Testis (tissue), 3 donors: ENCODE measurements around the gene SLC24A1. TPM values are rescaled to one million over a fixed set of nuclear protein-coding genes. Genes with fewer than 3 reads are reported as not detected.

Experiments
- DNase-seq: peaks from one replicate; pipeline ENCODE4 v3.0.0-alpha.2; 2019
- H3K27ac ChIP-seq, 2 donors: fragments of 200-600 bp; sonication (generic); one replicate each; pipeline ENCODE4 v1.5.1; 2019
- H3K27me3 ChIP-seq: fragments of 200-600 bp; sonication (generic); one replicate; pipeline ENCODE4 v1.5.1; 2019
- H3K36me3 ChIP-seq: fragments of 200-600 bp; sonication (generic); one replicate; pipeline ENCODE4 v1.5.1; 2017; ENCODE audit warnings: low read depth; ENCODE audit errors: missing control alignments
- H3K4me1 ChIP-seq: fragments of 200-600 bp; sonication (generic); one replicate; pipeline ENCODE4 v1.5.1; 2019
- H3K4me3 ChIP-seq, 2 donors: fragments of 200-600 bp; sonication (generic); one replicate each; pipeline ENCODE4 v1.5.1; 2017 to 2019
- H3K9me3 ChIP-seq: fragments of 200-600 bp; sonication (generic); one replicate; pipeline ENCODE4 v1.5.1; 2017
- CTCF ChIP-seq, 3 experiments: fragments of 450-650 bp in 2 of 3; fragments of 200-600 bp in 1 of 3; sonication (generic) in 1 of 3; IDR thresholded peaks; one replicate each; pipeline ENCODE4 v1.5.1; 2016 to 2019; ENCODE audit warnings: antibody characterized with exemption in 3 of 3, mild to moderate bottlenecking in 2 of 3, moderate library complexity in 1 of 3
- POLR2A ChIP-seq: fragments of 450-650 bp; IDR thresholded peaks from one replicate; pipeline ENCODE4 v1.6.1; 2017; ENCODE audit warnings: antibody characterized with exemption, mild to moderate bottlenecking, moderate library complexity
- WGBS, 2 donors: methylation state at CpG; one replicate each; pipeline ENCODE4 v1.1.5; 2018; 5-methylcytosine and 5-hydroxymethylcytosine counted together
- intact Hi-C: fragments of 100-400 bp; cut with DNase I; formaldehyde crosslinking; loops from one replicate; pipeline ENCODE4 v1.15.1; 2023; ENCODE audit warnings: low total_unique reads
- polyA plus RNA-seq: library from polyadenylated mRNA; stranded (reverse); fragments of 350-450 nt; fragmentation: Illumina TruSeq; extraction: RNeasy Lipid Tissue Mini Kit (QIAGEN cat#74804); gene quantifications from one replicate; pipeline ENCODE4 v1.2.3, GENCODE V29; 2014; ENCODE audit warnings: low read depth, low replicate concordance; ENCODE audit not compliant: insufficient read depth
- total RNA-seq, 2 donors: library from RNA; depleted of rRNA; stranded (reverse); fragments of >200 nt; gene quantifications; one replicate each; pipeline ENCODE4 v1.2.3, GENCODE V29; 2016

SLC24A1 gene
- total and polyA plus RNA-seq, 3 donors from 2014 or later, result 13.4 to 24.3 (median 16.9) TPM

DNA sequence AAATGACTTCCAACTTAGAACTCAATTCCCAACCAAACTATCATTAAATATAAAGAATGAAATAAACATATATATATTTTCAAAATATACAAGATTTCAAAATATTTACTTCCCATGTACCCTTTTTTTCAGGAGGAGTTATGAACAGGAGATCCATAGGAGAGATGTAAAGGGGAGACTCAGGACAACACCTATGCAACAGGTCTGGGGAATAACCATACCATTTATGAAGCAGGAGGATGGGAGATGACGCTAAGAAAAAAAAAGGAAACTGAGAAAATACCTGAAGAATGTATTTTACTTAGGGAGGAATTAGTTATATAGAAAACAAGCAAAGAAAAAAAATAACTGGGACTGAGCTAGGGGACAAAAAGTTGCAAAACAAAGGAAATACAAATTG is 34.6 kb upstream of the SLC24A1 start:
- H3K4me3 ChIP-seq, result no peak overlapping the region
- intact Hi-C loops, result no loop called here
- no peaks in the 10 kb centered on the region for H3K9me3 ChIP-seq
- no peaks in the 10 kb centered on the region for H3K4me1 ChIP-seq
- WGBS, 2 donors, result 91 to 93% methylated on average over 1 of the region's 1 CpG
- TF ChIP-seq CTCF (IDR thresholded peaks at IDR 0.05) (no peak), POLR2A (no peak)
- H3K27me3 ChIP-seq, result no peaks in the 10 kb centered on the region
- H3K27ac ChIP-seq, result no peak overlapping the region
- no peak for DNase-seq
- no peaks in the 10 kb centered on the region for H3K36me3 ChIP-seq

GRCh38 chr15:65595960-65596359 is 25.8 kb upstream of the SLC24A1 start:
- DNase-seq, result peak; percentile 49
- Histone ChIP-seq H3K36me3 (no peaks in the 10 kb centered on the region), H3K4me1 (no peaks in the 10 kb centered on the region), H3K27me3 (no peaks in the 10 kb centered on the region), H3K4me3 (no peak overlapping the region), H3K27ac (no peak overlapping the region), H3K9me3 (no peaks in the 10 kb centered on the region)
- TF ChIP-seq POLR2A (no peak), CTCF (IDR thresholded peaks at IDR 0.05) (no peak)
- WGBS, 2 donors, result 66 to 67% methylated on average over 3 of the region's 3 CpGs
- intact Hi-C loops, result no loop called here

DNA sequence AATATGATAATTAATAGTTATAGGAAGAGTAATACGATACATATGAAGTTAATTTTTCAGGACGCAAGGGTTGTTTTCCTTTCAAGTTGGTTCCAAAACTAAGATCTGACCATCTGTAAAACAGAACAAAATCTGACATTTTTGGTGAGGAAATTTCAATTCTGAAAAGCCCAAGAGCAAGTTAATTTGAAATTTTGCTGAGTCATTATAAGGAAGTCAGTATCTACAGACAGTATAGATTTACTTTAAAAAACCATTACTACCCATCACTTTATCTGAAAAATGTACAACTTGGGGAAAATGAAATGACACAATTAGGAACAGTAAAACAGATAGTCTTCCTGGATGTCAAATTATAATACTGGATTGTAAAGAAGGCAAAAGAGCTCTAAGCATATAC is 23.3 kb upstream of the SLC24A1 start:
- WGBS, 2 donors, result 89 to 92% methylated on average over 2 of the region's 2 CpGs
- Histone ChIP-seq H3K27ac (no peak overlapping the region), H3K9me3 (no peaks in the 10 kb centered on the region), H3K4me1 (no peaks in the 10 kb centered on the region), H3K27me3 (no peaks in the 10 kb centered on the region), H3K36me3 (no peaks in the 10 kb centered on the region), H3K4me3 (no peak overlapping the region)
- TF ChIP-seq POLR2A (no peak), CTCF (IDR thresholded peaks at IDR 0.05) (no peak)
- no peak for DNase-seq
- intact Hi-C loops, result no loop called here

DNA sequence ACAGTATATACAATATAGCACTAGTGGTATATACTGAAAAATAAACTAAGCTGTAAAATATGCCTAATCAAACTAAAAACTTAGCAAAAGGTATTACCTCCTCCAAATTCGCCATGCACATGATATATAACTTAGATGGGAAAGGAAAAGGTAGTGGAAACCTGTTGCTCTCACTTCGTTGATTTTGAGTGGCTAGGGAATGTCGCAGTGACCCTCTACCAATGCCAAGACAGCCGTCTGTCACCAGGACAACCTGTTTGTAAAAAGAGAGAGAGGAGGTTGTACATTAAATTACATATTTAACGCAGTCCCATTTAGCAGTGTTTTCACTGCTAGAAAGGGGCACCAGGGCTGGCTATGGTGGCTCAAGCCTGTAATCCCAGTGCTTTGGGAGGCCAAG is 22.1 kb upstream of the SLC24A1 start:
- H3K36me3 ChIP-seq, result no peaks in the 10 kb centered on the region
- 86 to 94% methylated on average over 5 of the region's 5 CpGs for WGBS, 2 donors
- TF ChIP-seq CTCF (IDR thresholded peaks at IDR 0.05) (no peak), POLR2A (no peak)
- no peak for DNase-seq
- no peak overlapping the region for H3K4me3 ChIP-seq
- no peaks in the 10 kb centered on the region for H3K27me3 ChIP-seq
- H3K9me3 ChIP-seq, result no peaks in the 10 kb centered on the region
- intact Hi-C loops, result no loop called here
- H3K4me1 ChIP-seq, result no peaks in the 10 kb centered on the region
- no peak overlapping the region for H3K27ac ChIP-seq

DNA sequence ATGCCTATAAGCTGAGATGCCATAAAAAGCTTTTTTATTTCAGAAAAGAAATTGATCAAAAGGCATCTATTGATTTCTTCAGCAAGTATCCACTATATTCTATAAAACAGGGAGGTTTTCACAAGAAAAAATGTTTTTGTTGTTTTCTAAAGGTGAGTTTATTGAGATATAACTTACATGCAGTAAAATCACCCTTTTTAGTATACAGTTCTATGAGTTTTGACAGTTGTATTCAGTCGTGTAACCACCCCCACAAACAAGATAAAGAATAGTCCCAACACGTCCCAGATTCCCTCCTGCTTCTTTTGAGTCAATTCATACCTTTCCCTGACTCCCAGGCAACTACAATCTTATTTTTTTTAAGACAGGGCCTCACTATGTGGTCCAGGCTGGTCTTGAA is 18.6 kb upstream of the SLC24A1 start:
- Histone ChIP-seq H3K36me3 (no peaks in the 10 kb centered on the region), H3K9me3 (no peaks in the 10 kb centered on the region), H3K27me3 (no peaks in the 10 kb centered on the region), H3K27ac (no peak overlapping the region), H3K4me3 (no peak overlapping the region), H3K4me1 (no peaks in the 10 kb centered on the region)
- whole genome bisulfite sequencing, 2 donors, result 69 to 70% methylated on average over 2 of the region's 2 CpGs
- TF ChIP-seq CTCF (IDR thresholded peaks at IDR 0.05), result no peak
- TF ChIP-seq POLR2A, result no peak
- intact Hi-C loops, result no loop called here
- DNase-seq, result no peak
